DLD1 (cell line): Measurements from ENCODE around the gene PRUNE2.

Experiments used
- in situ Hi-C: cut with HindIII; loops from 2 replicates; pipeline ENCODE4 v1.10.0; 2017; ENCODE audit warnings: low sequenced_read_pairs

Gene PRUNE2

DNA sequence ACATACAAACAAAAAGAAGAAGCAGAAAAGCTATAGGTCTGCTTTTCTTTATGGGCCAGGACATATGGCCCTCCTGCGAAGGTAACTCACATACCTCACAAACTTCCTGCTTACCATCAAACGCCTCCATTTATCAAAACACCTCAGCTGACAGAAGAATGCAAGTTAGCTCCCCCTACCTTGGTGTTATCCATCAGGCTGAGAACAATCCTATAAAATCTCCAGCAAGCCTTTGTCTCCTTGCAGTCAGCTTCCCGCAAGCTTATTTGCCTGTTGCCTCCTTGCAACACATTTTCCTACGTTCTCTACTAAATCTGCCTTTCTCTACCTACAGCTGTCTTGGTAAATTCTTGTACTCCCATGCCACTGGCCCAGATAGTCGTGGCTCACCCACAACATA, 164.4 kb downstream of the PRUNE2 start:
- in situ Hi-C loops, result loop anchor here (25.0 kb wide), 1 partner anchor 146 kb away; no protein-coding TSS in a partner anchor

DNA sequence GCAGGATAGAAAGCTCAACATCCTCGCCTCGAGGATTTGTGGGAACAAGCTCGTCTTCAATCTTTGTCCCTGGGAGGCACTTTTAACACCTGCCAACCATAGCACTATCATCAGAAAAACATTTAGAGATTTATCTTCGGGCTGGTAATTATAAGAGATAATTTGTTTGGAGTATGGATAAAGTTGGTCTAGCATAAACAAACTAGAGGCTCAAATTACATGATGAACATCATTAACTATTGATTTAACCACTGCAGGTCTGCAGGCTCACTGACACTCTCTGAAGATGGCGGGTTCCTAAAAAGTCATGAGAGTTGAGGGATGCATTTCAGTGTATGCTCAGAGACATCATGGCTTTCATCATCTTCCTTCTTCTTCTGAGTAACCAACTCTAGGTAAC, 167.5 kb downstream of the PRUNE2 start:
- in situ Hi-C loops, result loop anchor here (25.0 kb wide), 1 partner anchor 149 kb away; no protein-coding TSS in a partner anchor

DNA sequence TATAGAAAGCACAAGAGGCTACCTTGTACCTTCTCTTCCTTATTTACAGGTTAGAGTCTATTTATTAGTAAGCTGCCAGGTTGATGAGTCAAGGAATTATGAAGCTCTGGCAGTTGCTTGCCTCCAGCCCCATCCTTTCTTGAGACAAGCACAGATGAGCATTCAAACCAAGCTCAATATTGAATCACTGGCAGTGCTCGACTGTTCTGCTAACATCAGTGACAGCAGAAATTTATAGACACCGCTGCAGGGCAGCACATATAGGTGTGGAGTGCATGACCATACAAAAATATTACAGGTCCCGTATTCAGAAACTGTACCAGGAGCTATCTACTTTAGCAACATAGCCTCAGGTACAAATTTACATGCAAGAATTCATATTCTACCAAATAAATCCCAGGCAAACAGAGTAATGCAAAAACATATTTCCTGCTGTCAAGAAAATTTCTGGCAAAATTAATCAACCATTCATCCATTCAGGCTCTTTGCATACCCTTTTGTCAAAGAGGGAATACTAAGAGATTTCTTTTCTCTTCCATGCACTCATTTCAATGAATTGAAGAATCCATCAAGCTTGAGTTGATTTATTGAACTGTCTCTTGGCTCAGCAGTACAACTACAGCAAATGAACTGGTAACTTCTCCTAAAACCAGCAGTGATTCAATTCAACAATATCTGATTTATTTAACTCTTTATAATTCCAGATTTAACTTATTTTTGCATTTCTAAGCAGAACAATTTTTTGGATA, 168.6 kb downstream of the PRUNE2 start:
- in situ Hi-C loops, result loop anchor here (25.0 kb wide), 1 partner anchor 150 kb away; no protein-coding TSS in a partner anchor

DNA sequence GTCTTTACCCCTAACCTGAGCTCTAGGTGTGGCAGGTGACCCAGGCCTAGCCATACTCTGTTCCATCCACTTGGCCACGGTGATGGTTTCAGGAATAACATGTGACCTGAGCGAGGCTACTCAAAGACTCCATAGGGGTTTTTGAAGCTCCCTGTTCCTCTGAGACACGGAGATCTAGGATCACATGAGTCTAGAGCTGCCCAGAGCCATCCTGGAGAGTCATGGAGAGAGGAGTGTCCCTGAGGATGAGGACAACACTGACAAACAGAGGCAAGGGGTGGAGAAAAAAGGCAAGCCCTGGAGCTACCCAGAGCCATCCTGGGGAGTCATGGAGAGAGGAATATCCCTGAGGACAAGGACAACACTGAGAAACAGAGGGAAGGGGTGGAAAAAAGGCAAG, 171.2 kb downstream of the PRUNE2 start:
- in situ Hi-C loops, result loop anchor here (25.0 kb wide), 1 partner anchor 153 kb away; no protein-coding TSS in a partner anchor

DNA sequence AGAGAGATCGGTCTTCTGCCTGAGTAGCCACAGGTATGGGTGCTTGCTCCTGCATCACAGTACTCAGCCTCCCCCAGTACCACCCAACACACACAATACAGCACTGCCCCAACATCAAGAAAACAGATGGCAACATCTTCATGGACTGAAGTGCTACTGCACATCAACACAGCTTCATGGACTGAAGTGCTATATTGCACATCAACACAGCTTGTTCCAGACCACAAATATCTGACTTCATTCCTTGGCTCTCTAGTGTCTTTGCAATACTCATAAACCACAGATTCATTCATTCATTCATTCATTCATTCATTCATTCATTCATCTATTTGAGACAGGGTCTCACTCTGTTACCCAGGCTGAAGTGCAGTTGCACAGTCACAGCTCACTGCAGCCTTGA, 172.8 kb downstream of the PRUNE2 start:
- in situ Hi-C loops, result loop anchor here (25.0 kb wide), 1 partner anchor 154 kb away; no protein-coding TSS in a partner anchor

DNA sequence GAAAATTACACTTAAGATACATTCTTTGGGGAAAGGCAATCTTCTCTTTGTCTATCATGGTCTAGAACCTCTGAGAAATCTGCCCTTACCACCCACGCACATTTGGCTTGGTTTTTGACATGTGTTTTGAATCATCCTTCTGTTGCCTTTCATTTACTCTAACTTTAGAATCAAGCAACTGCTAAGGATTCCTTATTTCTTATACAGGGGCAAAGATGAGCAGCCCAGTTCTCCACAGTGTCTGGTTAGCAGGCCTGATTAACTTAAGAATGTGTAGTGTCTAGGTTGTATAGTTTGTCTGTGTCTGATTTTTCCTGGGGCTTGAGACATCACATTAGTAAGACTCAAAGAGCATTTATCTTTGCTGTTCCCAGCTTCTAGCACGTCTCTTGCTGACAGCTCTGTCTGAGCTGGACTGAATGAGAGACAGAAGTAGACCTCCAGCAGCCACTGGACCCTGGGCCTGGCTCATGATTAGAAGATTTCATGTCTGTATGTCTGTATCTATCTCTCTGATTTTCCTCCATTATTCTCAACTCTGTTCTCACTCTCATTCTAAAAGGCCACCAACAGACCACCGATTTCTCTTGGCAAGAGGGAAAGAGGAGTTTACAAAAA, 173.5 kb downstream of the PRUNE2 start:
- in situ Hi-C loops, result loop anchor here (25.0 kb wide), 1 partner anchor 155 kb away; no protein-coding TSS in a partner anchor

DNA sequence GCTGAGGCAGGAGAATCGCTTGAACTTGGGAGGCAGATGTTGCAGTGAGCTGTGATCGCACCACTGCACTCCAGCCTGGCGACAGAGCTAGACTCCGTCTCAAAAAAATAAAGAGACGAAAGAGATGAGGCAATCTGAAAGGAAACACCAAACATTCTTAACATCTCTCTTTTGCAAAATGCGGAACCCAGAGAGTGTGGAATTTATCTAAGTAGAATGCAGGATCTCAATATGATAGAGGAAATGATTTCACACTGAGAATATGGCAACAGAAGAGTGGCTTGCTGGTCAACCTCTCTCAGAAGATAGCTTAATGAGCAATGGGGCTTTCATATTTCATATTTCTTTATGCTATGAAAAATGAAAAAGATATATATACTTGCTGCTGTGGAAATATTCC, 175.1 kb downstream of the PRUNE2 start:
- in situ Hi-C loops, result loop anchor here (25.0 kb wide), 1 partner anchor 156 kb away; no protein-coding TSS in a partner anchor

DNA sequence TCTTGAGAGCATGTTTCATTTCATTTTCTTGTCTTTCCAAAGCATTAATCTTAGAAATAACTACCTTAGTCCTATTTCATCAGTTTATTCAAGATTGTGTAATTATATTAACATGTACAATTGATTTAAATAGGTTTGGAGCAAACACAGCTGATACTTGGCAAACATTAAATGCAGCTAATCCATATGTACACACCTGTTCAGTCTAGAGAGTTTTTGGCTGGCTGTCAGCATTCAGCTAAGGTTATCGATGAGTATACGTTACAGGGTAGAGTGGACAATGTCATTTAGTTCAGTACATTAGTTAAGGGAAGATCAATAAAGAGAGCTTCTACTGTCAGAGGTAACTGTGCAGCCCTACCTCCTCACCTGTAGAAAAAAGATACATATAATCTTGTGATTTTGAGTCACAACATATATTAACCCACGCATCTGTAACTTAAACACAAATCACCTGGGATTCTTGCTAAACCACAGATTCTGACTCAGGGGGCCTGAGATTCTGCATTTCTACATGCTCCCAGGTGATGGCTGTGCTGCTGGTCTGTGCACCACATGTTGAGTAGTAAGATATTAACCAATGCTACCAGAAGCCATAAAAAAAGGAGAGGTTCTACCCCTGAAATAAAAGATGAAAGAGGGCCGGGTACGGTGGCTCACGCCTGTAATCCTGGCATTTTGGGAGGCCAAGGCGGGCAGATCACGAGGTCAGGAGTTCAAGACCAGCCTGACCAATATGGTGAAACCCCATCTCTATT, 175.8 kb downstream of the PRUNE2 start:
- in situ Hi-C loops, result loop anchor here (25.0 kb wide), 1 partner anchor 157 kb away; no protein-coding TSS in a partner anchor

DNA sequence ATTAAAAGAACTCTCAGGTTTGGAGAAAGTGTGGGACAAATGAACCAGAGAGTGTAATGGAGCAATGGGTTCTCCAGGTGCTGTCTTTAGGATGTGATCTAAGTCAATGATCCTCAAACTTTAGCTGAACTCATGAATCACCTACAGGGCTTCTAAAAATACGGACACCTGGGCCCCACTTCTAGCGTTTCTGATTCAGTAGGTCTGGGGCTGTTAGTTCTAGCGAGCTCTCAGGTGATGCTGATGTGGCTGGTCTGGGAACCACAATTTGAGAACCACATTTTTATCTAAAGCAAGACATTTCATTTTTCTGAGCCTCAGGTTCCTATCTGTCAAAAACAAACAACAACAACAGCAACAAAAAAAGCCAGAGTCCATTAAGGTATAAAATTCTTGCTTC, 176.8 kb downstream of the PRUNE2 start:
- in situ Hi-C loops, result loop anchor here (25.0 kb wide), 1 partner anchor 158 kb away; no protein-coding TSS in a partner anchor

DNA sequence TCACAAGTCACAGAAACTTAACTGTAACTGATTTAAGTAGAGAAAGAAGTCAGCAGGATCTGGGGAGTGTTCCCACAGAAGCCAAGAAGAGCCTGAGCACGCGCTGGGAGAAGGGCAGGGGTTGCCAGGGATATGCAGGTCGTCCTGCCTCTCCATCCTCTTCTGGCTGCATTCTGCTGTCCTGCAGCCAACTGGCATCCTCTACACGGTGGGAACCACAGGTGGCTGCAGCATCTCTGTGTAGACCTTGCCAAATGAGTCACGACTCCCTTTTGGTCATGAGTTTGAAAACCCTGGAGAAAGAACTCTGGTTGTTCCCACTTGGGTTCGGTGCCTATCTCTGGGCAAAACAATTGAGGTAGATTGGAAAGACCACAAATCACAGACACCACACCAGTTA, 180.0 kb downstream of the PRUNE2 start:
- in situ Hi-C loops, result loop anchor here (25.0 kb wide), 1 partner anchor 161 kb away; no protein-coding TSS in a partner anchor

DNA sequence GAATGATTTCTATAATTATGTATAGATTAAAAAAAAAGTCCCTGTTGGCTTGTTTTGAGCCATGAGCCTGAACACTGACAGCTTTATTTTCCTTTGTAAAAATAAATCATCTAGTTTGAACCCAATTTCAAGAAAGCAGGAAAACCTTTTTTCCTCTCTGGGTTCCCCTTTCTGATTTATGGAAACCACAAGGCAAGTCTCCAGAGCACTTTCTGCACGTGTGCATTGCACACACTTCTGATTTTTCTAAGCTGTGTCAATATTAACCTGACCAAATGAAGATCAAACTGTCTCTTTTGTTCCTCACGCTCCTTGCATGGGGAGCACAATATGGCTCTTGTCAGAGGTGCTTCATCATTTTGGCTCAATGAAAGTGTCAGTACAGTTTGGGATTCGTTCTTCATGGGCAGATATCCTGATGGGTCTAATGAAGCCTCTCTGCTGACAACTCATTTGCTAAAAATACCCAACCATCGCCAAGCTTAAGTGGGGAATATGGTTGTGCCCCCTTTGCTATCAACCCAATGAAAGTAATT, 180.8 kb downstream of the PRUNE2 start:
- in situ Hi-C loops, result loop anchor here (25.0 kb wide), 1 partner anchor 162 kb away; no protein-coding TSS in a partner anchor

DNA sequence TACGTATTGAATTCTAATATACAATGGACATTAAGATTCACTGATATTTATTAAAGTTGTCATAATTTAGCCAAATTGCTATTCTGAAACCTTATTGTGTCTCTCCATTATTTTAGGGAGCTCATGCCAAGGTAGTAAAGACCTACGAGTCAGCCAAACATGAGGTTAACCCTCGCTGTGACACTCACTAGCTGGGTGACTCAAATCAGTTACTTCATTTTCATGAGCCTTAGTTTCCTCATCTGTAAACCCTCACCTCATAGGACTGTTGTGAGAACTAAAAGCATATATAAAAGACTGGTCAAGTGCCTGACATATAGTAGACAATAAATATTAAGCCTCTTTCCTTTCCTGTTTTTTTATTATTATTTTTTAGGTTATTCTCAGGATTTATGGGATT, 185.7 kb downstream of the PRUNE2 start:
- in situ Hi-C loops, result no loop called here

DNA sequence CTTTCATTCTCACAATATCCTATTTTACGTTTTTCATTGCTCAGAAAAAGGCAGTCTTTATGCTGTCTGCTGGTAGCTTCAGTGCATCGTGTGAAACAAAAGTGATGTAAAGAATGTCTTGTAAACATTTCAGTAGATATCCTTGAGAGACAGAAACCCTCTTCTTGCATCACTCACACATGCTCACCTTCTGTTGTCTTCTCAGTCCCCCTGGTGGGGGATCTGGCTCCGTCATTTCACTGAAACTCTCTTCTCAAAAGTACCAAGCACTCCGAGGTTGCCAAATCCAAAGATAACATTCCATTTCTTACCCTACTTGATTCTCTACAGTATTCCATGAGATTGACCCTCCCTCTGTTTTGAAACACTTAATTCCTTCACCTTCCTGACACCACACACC, 187.7 kb downstream of the PRUNE2 start:
- in situ Hi-C loops, result no loop called here

DNA sequence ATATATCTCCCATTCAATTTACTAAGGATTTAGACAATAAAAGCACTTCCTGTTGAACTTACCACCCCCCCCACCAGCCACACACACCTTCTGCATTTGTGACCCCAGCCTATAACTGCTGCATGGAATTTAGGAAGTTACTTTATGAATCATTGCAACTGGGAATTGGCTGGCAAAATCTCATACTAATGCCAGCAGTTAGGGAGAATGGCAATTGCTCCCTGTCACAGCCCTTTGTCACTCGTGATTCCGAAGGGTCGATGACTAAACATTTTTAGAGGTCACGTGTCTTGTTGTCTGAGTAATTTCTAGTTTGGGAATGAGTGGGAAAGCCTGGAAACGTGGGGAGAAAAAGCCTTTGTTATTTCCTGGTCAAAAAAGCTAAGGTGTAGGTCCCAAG, 188.3 kb downstream of the PRUNE2 start:
- in situ Hi-C loops, result no loop called here

DNA sequence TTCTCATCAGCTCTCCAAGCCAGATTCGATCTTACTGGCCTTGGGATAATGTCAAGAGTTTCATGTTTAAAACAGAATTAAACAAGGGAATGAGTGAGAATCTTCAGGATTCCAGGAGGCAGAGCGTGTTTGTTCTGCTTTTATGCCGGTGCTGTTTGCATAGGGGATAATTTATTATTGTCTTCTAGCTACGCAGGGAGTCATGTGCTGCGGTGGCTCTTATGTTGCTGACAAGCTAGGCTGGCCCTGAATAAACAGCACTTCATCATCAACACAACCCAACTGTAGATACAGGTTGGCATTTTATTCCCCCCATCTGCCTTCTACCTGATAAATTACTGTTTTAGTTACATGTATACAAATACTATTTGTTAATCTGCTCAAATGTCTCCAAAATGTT, 188.7 kb downstream of the PRUNE2 start:
- in situ Hi-C loops, result no loop called here

DNA sequence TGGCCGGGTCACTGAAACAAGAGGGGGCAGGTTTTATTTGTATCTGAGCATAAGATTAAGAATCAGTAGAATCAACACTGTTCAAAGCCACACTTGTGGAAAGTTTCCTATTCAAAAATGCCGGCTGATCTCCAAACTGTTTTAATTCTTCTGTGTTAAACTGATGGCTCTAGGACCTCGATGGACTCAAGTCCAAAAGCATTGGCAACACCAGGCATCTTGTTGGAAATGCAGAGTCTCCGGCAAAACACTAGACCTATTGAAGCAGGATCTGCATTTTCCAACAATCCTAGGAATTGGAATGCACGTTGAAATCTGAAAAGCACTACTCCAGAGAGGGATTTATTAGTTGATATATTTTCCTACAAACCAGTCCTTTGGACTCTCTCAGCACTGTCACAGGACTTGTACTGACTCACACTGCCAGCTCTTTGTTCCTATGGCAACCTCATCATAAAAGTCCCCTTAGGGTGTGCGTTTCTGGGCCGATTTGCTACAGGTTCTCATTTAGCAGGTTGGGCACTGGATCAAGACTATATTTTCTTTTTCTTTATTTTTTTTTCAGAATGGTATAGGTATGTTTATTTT, 189.7 kb downstream of the PRUNE2 start:
- in situ Hi-C loops, result no loop called here

DNA sequence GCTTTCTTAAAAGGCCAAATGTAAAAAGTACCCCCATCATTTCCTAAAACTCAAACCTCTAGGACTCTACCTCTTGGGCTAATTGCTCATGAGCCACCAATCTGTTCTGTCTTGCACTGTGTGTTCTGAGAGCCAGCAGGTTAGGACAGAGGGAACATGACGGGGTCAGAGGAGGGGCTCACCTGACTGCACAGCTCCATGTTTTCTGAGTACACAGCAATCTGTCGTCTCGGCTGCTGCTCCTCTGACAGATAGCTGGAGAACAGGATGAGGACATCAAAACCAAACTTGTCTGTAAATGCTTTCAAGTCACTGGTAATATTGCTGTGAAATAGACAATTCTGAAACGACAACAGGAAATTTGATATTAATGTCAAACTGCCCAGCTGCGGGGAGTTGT, 192.5 kb downstream of the PRUNE2 start:
- in situ Hi-C loops, result no loop called here

DNA sequence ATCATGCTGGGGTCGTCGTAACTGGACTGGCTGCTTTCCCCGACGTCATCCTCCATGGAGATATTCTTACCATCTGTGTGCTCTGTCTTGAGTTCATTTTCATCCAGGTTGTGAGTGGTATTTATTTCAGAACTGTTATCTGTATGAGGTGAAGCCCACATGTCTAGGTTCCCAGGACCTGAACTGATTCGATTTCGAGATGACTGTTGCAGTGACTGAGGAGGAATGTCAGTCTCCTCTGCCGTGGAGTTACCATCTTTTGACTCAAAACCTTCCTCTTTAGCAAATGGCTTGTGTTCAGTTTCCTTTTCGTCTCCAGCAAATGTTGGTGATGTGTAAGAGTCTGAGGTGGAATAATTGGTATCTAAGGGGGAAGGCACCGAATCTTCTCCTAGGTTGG, 196.9 kb downstream of the PRUNE2 start:
- in situ Hi-C loops, result loop anchor here (10.0 kb wide), 2 partner anchors 74 to 284 kb away; no protein-coding TSS in a partner anchor

DNA sequence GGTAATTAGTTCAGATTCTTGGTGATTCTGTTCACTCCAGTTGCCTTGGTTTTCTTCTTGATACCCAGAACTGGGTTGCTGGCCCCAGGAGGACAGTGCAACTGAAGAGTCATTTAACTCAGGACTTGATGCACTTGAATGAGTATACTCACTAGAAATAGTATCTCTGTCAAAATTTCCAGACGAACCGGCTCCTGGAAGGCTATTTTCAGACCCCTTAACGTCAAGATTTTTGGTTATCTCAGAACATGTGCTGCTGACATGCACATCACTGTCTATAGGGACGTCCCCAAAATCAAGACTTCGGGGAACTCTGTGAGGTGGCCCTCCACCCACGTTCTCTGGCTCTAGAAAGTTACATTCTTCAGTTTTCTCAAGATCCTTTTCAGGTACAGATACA, 198.4 kb downstream of the PRUNE2 start:
- in situ Hi-C loops, result loop anchor here (10.0 kb wide), 2 partner anchors 73 to 283 kb away; no protein-coding TSS in a partner anchor

DNA sequence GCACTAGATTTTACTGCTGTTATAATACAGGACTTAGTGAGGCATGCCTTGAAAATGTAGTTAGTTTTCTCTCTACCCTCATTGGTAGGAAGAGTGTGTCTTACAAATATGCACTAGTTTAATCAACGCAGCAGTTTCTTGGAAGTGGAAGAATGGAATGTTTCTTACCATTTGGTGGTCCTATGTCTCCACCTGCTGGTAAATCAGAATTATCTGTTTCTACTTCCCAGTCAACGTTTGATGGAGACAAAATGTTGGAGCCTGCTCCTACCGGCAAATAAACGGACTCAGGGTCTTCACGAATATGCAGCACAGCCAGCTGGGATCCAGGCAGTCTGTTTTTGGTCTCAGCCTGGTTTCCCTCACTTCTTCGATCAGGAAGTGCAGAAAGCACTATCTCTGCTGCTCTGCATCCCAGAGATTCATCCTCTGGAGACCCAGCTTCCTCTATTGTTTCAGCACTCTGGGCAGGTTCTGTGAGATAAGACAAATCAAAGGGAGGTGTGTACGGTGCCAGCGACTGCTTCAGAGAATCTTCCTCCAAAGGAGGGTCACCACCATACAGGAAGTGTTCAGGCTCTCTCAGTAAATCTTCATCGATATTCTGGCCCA, 201.2 kb downstream of the PRUNE2 start:
- in situ Hi-C loops, result loop anchor here (10.0 kb wide), 2 partner anchors 70 to 280 kb away; no protein-coding TSS in a partner anchor
